ENCODE results near the gene TAF10.

Gene TAF10

GRCh38 chr11:6607190-6607795 lies 4.7 kb downstream of the TAF10 start:
- H3K18ac ChIP-seq (ENCODE audit: low read length): no peak overlapping the region
- peak overlapping the region; percentile 86 for H3K27ac ChIP-seq (ENCODE audit: low read depth, low read length)
- H4K91ac ChIP-seq (ENCODE audit: low read depth, low read length): no peak overlapping the region
- H2AFZ ChIP-seq (ENCODE audit: insufficient read depth, low read length, poor library complexity): no peak overlapping the region
- no peak overlapping the region for H3K4me3 ChIP-seq (ENCODE audit: low read depth, low read length)
- no peaks in the 10 kb centered on the region for H3K9me3 ChIP-seq (ENCODE audit: insufficient read depth, low read depth, low read length)
- peak overlapping the region; percentile 65 for H2BK5ac ChIP-seq (ENCODE audit: low read depth, low read length, poor library complexity)
- H4K8ac ChIP-seq (ENCODE audit: low read depth, low read length): no peak overlapping the region
- H3K79me1 ChIP-seq (ENCODE audit: low read length): peaks cover 33% of the 10 kb centered on the region
- H3K4me1 ChIP-seq (ENCODE audit: control insufficient read depth in 1 of 2, insufficient read depth in 2 of 2, low read length in 2 of 2): peaks cover 12 to 34% of the 10 kb centered on the region in 2 experiments
- H2BK12ac ChIP-seq (ENCODE audit: low read length): no peak overlapping the region
- H3K79me2 ChIP-seq (ENCODE audit: control insufficient read depth, insufficient read depth, low read length, poor library complexity): peaks cover 31% of the 10 kb centered on the region
- H3K23ac ChIP-seq (ENCODE audit: low read length): no peak overlapping the region
- H3K4me2 ChIP-seq (ENCODE audit: low read length): peak overlapping the region; percentile 56
- DNase-seq: no peak
- H3K36me3 ChIP-seq (ENCODE audit: control insufficient read depth in 1 of 2, insufficient read depth in 2 of 2, low read length in 2 of 2): peaks cover 38 to 40% of the 10 kb centered on the region in 2 experiments
- peak overlapping the region; percentile 29 for H2BK120ac ChIP-seq (ENCODE audit: insufficient read depth, low read length, poor library complexity)
- no peak overlapping the region for H2AK5ac ChIP-seq (ENCODE audit: low read length)
- no peak overlapping the region for H3K14ac ChIP-seq (ENCODE audit: low read length)
- no peak overlapping the region for H3K9ac ChIP-seq (ENCODE audit: low read length)
- H3K27me3 ChIP-seq (ENCODE audit: insufficient read depth, low read length): no peaks in the 10 kb centered on the region
- H4K12ac ChIP-seq (ENCODE audit: low read depth, low read length): no peak overlapping the region
- H3K4ac ChIP-seq (ENCODE audit: low read depth, low read length): no peak overlapping the region

- H2AK5ac ChIP-seq (ENCODE audit: low read length): peak overlapping the region; percentile 89
- peaks cover 29% of the 10 kb centered on the region for H3K79me1 ChIP-seq (ENCODE audit: low read length)
- H3K27ac ChIP-seq (ENCODE audit: low read depth, low read length): peak overlapping the region; percentile 96
- peak overlapping the region; percentile 92 for H4K91ac ChIP-seq (ENCODE audit: low read depth, low read length)
- H3K4me1 ChIP-seq (ENCODE audit: control insufficient read depth in 1 of 2, insufficient read depth in 2 of 2, low read length in 2 of 2): peaks cover 12 to 36% of the 10 kb centered on the region in 2 experiments
- H2BK12ac ChIP-seq (ENCODE audit: low read length): peak overlapping the region; percentile 95
- peak overlapping the region; percentile 90 for H3K4ac ChIP-seq (ENCODE audit: low read depth, low read length)
- peak overlapping the region; percentile 87 for H2BK120ac ChIP-seq (ENCODE audit: insufficient read depth, low read length, poor library complexity)
- H2BK5ac ChIP-seq (ENCODE audit: low read depth, low read length, poor library complexity): peak overlapping the region; percentile 89
- peak overlapping the region; percentile 75 for H4K12ac ChIP-seq (ENCODE audit: low read depth, low read length)
- H3K23ac ChIP-seq (ENCODE audit: low read length): no peak overlapping the region
- H3K18ac ChIP-seq (ENCODE audit: low read length): peak overlapping the region; percentile 86
- WGBS (ENCODE audit: extremely low coverage, insufficient coverage, insufficient read length): no CpG with 5 or more reads among the region's 11 CpGs
- H3K27me3 ChIP-seq (ENCODE audit: insufficient read depth, low read length): no peaks in the 10 kb centered on the region
- H3K79me2 ChIP-seq (ENCODE audit: control insufficient read depth, insufficient read depth, low read length, poor library complexity): peaks cover 29% of the 10 kb centered on the region
- peak; percentile 82 to 87 for DNase-seq
- H3K4me3 ChIP-seq (ENCODE audit: low read depth, low read length): no peak overlapping the region
- H3K9me3 ChIP-seq (ENCODE audit: insufficient read depth, low read depth, low read length): no peaks in the 10 kb centered on the region
- H2AFZ ChIP-seq (ENCODE audit: insufficient read depth, low read length, poor library complexity): peak overlapping the region; percentile 61
- peaks cover 38 to 42% of the 10 kb centered on the region in 2 experiments for H3K36me3 ChIP-seq (ENCODE audit: control insufficient read depth in 1 of 2, insufficient read depth in 2 of 2, low read length in 2 of 2)
- H4K8ac ChIP-seq (ENCODE audit: low read depth, low read length): peak overlapping the region; percentile 80
- peak overlapping the region; percentile 86 for H3K14ac ChIP-seq (ENCODE audit: low read length)
- peak overlapping the region; percentile 58 for H3K4me2 ChIP-seq (ENCODE audit: low read length)
- no peak overlapping the region for H3K9ac ChIP-seq (ENCODE audit: low read length)
Observed at GRCh38 chr11:6606471-6607189, 5.4 kb downstream of the TAF10 start.

- whole genome bisulfite sequencing (ENCODE audit: extremely low coverage, insufficient coverage, insufficient read length): no CpG with 5 or more reads among the region's 3 CpGs
- no peak overlapping the region for H4K91ac ChIP-seq (ENCODE audit: low read depth, low read length)
- H3K27me3 ChIP-seq (ENCODE audit: insufficient read depth, low read length): no peaks in the 10 kb centered on the region
Observed at GRCh38 chr11:6604790-6605189, 7.2 kb downstream of the TAF10 start.

GRCh38 chr11:6604081-6604626 lies 7.9 kb downstream of the TAF10 start:
- H2BK120ac ChIP-seq (ENCODE audit: insufficient read depth, low read length, poor library complexity): peak overlapping the region; percentile 88
- H3K36me3 ChIP-seq (ENCODE audit: control insufficient read depth in 1 of 2, insufficient read depth in 2 of 2, low read length in 2 of 2): peaks cover 32 to 42% of the 10 kb centered on the region in 2 experiments
- peak overlapping the region; percentile 69 for H3K4me2 ChIP-seq (ENCODE audit: low read length)
- peak overlapping the region; percentile 85 for H2AFZ ChIP-seq (ENCODE audit: insufficient read depth, low read length, poor library complexity)
- peak overlapping the region; percentile 33 for H2AK5ac ChIP-seq (ENCODE audit: low read length)
- H4K12ac ChIP-seq (ENCODE audit: low read depth, low read length): peak overlapping the region; percentile 98
- H3K79me2 ChIP-seq (ENCODE audit: control insufficient read depth, insufficient read depth, low read length, poor library complexity): peaks cover 27% of the 10 kb centered on the region
- H4K8ac ChIP-seq (ENCODE audit: low read depth, low read length): peak overlapping the region; percentile 88
- H3K27me3 ChIP-seq (ENCODE audit: insufficient read depth, low read length): no peaks in the 10 kb centered on the region
- no peaks in the 10 kb centered on the region for H3K9me3 ChIP-seq (ENCODE audit: insufficient read depth, low read depth, low read length)
- H3K27ac ChIP-seq (ENCODE audit: low read depth, low read length): peak overlapping the region; percentile 87
- peak; percentile 9 to 51 for DNase-seq
- H3K18ac ChIP-seq (ENCODE audit: low read length): peak overlapping the region; percentile 87
- H3K9ac ChIP-seq (ENCODE audit: low read length): peak overlapping the region; percentile 63
- H2BK5ac ChIP-seq (ENCODE audit: low read depth, low read length, poor library complexity): peak overlapping the region; percentile 93
- H3K79me1 ChIP-seq (ENCODE audit: low read length): peaks cover 25% of the 10 kb centered on the region
- no CpG with 5 or more reads among the region's 20 CpGs for WGBS (ENCODE audit: extremely low coverage, insufficient coverage, insufficient read length)
- no peak overlapping the region for H3K23ac ChIP-seq (ENCODE audit: low read length)
- H3K4me3 ChIP-seq (ENCODE audit: low read depth, low read length): peak overlapping the region; percentile 80
- H4K91ac ChIP-seq (ENCODE audit: low read depth, low read length): peak overlapping the region; percentile 87
- peak overlapping the region; percentile 72 for H2BK12ac ChIP-seq (ENCODE audit: low read length)
- peak overlapping the region; percentile 98 for H3K14ac ChIP-seq (ENCODE audit: low read length)
- H3K4me1 ChIP-seq (ENCODE audit: control insufficient read depth in 1 of 2, insufficient read depth in 2 of 2, low read length in 2 of 2): peaks cover 12 to 25% of the 10 kb centered on the region in 2 experiments
- H3K4ac ChIP-seq (ENCODE audit: low read depth, low read length): peak overlapping the region; percentile 89

More at GRCh38 chr11:6604790-6605189, 7.2 kb downstream of the TAF10 start:
- Histone ChIP-seq H3K4me1 (ENCODE audit: control insufficient read depth in 1 of 2, insufficient read depth in 2 of 2, low read length in 2 of 2) (peaks cover 12 to 25% of the 10 kb centered on the region in 2 experiments), H3K4ac (ENCODE audit: low read depth, low read length) (peak overlapping the region; percentile 59), H3K79me2 (ENCODE audit: control insufficient read depth, insufficient read depth, low read length, poor library complexity) (peaks cover 27% of the 10 kb centered on the region), H3K23ac (ENCODE audit: low read length) (no peak overlapping the region), H2BK12ac (ENCODE audit: low read length) (no peak overlapping the region), H4K12ac (ENCODE audit: low read depth, low read length) (no peak overlapping the region), H2BK120ac (ENCODE audit: insufficient read depth, low read length, poor library complexity) (no peak overlapping the region), H3K36me3 (ENCODE audit: control insufficient read depth in 1 of 2, insufficient read depth in 2 of 2, low read length in 2 of 2) (peaks cover 36 to 43% of the 10 kb centered on the region in 2 experiments), H3K14ac (ENCODE audit: low read length) (no peak overlapping the region), H2AK5ac (ENCODE audit: low read length) (no peak overlapping the region), H2BK5ac (ENCODE audit: low read depth, low read length, poor library complexity) (no peak overlapping the region), H3K9me3 (ENCODE audit: insufficient read depth, low read depth, low read length) (no peaks in the 10 kb centered on the region), H2AFZ (ENCODE audit: insufficient read depth, low read length, poor library complexity) (no peak overlapping the region), H3K4me2 (ENCODE audit: low read length) (peak overlapping the region; percentile 69), H3K9ac (ENCODE audit: low read length) (no peak overlapping the region), H4K8ac (ENCODE audit: low read depth, low read length) (no peak overlapping the region), H3K27ac (ENCODE audit: low read depth, low read length) (no peak overlapping the region), H3K4me3 (ENCODE audit: low read depth, low read length) (no peak overlapping the region), H3K79me1 (ENCODE audit: low read length) (peaks cover 25% of the 10 kb centered on the region), H3K18ac (ENCODE audit: low read length) (no peak overlapping the region)
- DNase-seq: no peak

All from trophoblast cell (in vitro differentiated cells and primary cell).